Frontal cortex (tissue), 4 donors: Measurements from ENCODE around the gene RNASEL. TPM values are rescaled to one million over a fixed set of nuclear protein-coding genes. Genes with fewer than 3 reads are reported as not detected.
"Not testable (repeated sequence)": the region's sequence is repeated elsewhere in the genome, so short reads cannot be mapped to it uniquely, and the experiment has no call there.

Source experiments
- DNase-seq, 2 donors: peaks; one replicate each; pipeline ENCODE4 v3.0.0; 2012; ENCODE audit warnings: low spot score in 2 of 2
- FAIRE-seq: peaks from 2 replicates; lab custom pipeline; 2012; peaks lifted over from hg19 to GRCh38; lab: Jason Lieb, UNC
- total RNA-seq: library from RNA; depleted of rRNA; stranded (reverse); fragments of >200 nt; gene quantifications from one replicate; pipeline ENCODE4 v1.2.3, GENCODE V29; 2014
- donor health status: control.
- donor health status: control.
- donor health status: control.

Gene RNASEL
- total RNA-seq, 1 donor from 2014 or later, result 4.1 TPM

GRCh38 chr1:182569939-182570610, 19.0 kb downstream of the RNASEL start:
- FAIRE-seq (no peak), DNase-seq (no peak)

DNA sequence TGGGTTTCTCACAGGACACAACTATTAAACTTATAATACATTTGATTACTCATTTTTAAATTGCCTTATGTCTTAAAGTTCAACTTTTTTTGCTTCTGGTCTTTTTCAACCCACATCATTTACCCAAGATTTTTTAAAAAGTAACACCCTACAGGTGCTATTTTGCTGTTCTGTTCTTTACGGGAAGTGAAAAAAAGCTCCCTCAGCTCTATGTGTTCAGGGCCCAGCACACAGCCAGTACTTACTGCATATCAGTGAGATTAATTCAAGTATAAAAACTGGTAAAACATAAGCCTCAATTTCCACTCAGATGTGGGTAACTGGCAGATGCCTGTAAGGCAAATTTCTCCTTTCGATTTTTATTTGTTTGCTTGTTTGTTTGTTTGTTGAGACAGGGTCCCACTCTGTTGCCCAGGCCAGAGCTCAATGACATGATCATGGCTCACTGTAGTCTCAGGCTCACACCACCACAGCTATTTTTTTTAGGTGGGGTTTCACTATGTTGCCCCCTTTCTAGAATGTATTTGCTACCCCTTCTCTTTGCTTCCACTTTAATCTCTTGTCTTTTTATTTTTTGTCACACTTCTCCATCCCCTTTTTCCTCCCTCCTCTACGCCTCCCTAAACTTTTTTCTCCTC, 20.3 kb downstream of the RNASEL start:
- DNase-seq (no peak), FAIRE-seq (no peak)

- DNase-seq (no peak), FAIRE-seq (no peak)
Measured at GRCh38 chr1:182567629-182568028, 21.4 kb downstream of the RNASEL start.

GRCh38 chr1:182565537-182565936, 23.5 kb downstream of the RNASEL start:
- FAIRE-seq (no peak), DNase-seq (no peak)

DNA sequence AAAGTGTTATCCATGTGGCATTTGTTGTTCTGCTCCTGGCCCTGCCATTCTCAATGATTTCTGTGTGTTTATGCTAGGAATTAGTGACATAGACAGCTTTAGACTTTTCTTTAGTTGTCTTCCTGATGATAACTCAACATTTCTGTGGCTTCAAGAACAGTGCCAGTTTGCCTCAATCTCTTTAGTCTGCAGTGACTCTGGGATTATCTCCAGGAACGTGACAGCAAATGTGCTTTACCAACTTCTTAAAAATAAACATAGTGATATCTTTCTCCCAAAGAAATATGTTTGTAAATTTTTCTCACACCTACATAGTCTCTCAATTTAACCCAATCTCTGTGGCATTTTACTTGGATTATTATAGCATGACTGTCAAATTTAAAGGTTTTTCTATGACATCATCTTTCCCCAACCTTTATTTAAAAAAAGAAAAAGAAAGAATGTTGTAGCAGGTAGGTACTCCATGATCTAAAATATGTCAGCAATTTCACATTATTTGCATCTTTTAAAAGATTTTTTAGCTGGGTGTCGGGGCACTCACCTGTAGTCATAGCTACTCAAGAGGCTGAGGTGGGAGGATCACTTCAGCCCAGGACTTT, 24.6 kb downstream of the RNASEL start:
- FAIRE-seq (no peak), DNase-seq (no peak)

GRCh38 chr1:182563095-182563494, 26.0 kb downstream of the RNASEL start:
- FAIRE-seq, result no peak
- DNase-seq, result no peak

DNA sequence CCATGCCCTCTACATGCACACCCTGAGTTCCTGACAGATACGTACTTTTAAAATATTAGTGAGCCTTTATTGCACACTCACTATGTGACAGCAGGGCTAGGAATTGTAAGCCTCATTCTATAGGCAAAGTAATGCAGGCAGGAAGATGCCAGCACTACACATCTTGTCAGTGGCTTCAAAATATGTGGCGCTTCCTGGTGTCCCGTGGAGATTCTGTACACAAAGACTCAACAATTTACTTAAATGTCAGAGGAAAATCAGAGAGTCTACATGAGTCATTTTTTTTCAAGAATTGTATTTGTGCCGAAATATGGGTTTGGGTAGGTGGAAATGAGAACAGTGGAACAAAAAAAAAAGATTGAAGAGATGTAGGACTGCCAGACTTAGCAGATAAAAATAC, 27.6 kb downstream of the RNASEL start:
- FAIRE-seq (no peak), DNase-seq (no peak)

DNA sequence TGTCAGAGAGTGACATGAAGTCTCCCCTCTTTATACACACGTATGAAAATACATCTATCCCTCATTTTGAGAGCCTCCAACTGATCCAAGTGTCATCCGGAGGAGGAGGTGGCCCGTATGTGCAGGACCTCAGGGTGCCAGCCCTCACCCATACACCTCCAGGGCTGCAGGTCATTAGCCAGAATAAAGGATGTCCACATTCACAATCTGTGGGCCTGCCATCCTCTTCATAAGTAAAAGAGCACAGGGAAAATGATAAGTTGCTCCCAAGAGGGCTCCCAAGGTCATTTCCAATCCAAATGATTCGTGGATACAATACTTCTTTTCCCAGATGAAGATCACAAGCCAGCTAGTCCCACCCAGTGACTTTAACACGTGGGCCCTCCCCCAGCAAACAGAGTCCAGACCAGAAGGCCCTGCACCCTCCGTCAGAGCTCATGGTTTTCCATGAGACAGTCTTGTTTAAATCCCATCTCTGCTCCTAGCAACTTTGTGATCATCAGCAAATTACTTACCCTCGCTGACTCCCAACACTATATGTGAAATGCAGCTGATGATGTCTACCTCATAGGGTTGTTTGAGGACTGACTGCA, 28.6 kb downstream of the RNASEL start:
- FAIRE-seq (no peak), DNase-seq (no peak)

GRCh38 chr1:182556279-182556678, 32.8 kb downstream of the RNASEL start:
- DNase-seq (no peak), FAIRE-seq (no peak)

- FAIRE-seq, result no peak
Measured at GRCh38 chr1:182555493-182555892, 33.6 kb downstream of the RNASEL start.

DNA sequence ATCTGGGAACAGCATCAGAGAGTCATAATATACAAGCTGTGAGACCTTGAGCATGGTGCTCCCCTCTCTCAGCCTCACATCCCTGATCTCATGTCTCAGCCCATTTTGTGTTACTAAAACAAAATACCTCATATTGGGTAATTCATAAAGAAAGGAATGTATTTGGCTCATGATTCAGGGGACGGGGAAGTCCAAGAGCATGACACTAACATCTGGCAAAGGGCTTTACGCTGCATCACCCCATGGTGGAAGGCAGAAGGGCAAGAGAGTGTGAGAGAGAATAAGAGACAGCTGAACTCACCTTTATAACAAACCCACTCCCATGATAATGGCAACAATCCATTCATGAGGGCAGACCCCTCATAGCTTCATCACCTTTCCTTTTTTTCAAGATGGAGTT, 36.5 kb downstream of the RNASEL start:
- no peak for FAIRE-seq
- no peak for DNase-seq

More at GRCh38 chr1:182555493-182555892, 33.6 kb downstream of the RNASEL start:
- DNase-seq, result no peak

- FAIRE-seq (no peak), DNase-seq (no peak)
Measured at GRCh38 chr1:182549811-182550210, 39.2 kb downstream of the RNASEL start.

GRCh38 chr1:182549346-182549745, 39.7 kb downstream of the RNASEL start:
- FAIRE-seq (no peak), DNase-seq (no peak)

DNA sequence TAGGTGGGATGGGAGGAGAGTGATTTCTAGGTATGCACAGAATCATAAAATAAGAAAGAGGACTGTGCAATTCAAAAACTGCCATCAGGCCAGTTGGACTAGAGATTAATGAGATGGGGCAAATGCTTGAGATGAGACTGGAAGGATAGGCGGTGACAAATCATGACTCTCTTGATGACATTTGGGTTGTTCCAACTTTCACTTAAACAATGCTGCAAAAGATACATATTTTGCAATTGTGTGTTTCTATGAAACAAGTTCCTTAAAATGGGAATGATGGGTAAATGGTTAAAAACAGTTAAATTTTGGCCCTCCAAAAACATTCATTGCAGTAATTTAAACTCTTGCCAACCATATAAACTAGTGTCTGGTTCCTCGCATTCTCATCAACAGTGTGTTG, 55.2 kb downstream of the RNASEL start:
- DNase-seq, result no peak
- no peak for FAIRE-seq

- not testable (repeated sequence) for FAIRE-seq, DNase-seq
Measured at GRCh38 chr1:182528206-182528605, 60.9 kb downstream of the RNASEL start.

- no peak for FAIRE-seq
- DNase-seq, result no peak
Measured at GRCh38 chr1:182527680-182528079, 61.4 kb downstream of the RNASEL start.

DNA sequence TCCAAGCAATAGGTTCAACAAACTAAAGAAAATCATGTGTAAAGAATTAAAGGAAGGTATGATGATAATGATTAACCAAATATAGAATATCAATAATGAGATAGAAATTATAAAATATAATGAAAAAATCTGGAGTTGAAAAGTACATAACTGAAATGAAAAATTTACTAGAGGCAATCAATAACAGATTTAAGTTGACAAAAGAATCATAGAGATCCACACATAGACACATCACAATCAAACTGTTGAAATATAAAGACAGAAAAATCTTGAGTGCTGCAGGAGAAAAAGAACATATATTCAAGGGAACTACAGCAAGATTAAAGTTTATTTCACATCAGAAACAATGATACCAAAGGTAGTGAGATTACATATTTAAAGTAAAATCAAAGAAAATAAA, 63.7 kb downstream of the RNASEL start:
- FAIRE-seq (no peak), DNase-seq (no peak)
